Ascending aorta (tissue), 2 donors: ENCODE data around the gene PLXNA1. TPM values are rescaled to one million over a fixed set of nuclear protein-coding genes. Genes with fewer than 3 reads are reported as not detected.

Experiments used
- DNase-seq, 2 donors: peaks; one replicate each; pipeline ENCODE4 v3.0.0-alpha.2; 2019; ENCODE audit warnings: low spot score in 2 of 2
- H3K27ac ChIP-seq, 2 donors: fragments of 200-600 bp; sonication (generic); one replicate each; pipeline ENCODE4 v1.5.1; 2016 to 2017; ENCODE audit warnings: mild to moderate bottlenecking in 1 of 2
- H3K27me3 ChIP-seq: fragments of 200-600 bp; sonication (generic); one replicate; pipeline ENCODE4 v1.5.1; 2017
- H3K36me3 ChIP-seq, 2 donors: fragments of 200-600 bp; sonication (generic); one replicate each; pipeline ENCODE4 v1.5.1; 2016
- H3K4me1 ChIP-seq, 2 donors: fragments of 200-600 bp; sonication (generic); one replicate each; pipeline ENCODE4 v1.5.1; 2016 to 2017; ENCODE audit warnings: mild to moderate bottlenecking in 1 of 2
- H3K4me3 ChIP-seq, 2 donors: fragments of 200-600 bp; sonication (generic); one replicate each; pipeline ENCODE4 v1.5.1; 2016 to 2017; ENCODE audit warnings: mild to moderate bottlenecking in 1 of 2
- H3K9me3 ChIP-seq, 2 donors: fragments of 200-600 bp; sonication (generic); one replicate each; pipeline ENCODE4 v1.5.1; 2016
- intact Hi-C: fragments of 100-400 bp; cut with DNase I; formaldehyde crosslinking; loops from one replicate; pipeline ENCODE4 v1.15.1; 2023
- total RNA-seq: library from RNA; depleted of rRNA; stranded (reverse); fragments of >200 nt; gene quantifications from one replicate; pipeline ENCODE4 v1.1.0, GENCODE V29; 2016
- TF ChIP-seq, protein P1 (sequence below), 3 experiments: fragments of 200-600 bp in 2 of 3; fragments of 450-650 bp in 1 of 3; sonication (generic) in 2 of 3; IDR thresholded peaks; one replicate each; pipeline ENCODE4 v1.5.1; 2016 to 2019; ENCODE audit warnings: antibody characterized with exemption in 3 of 3, mild to moderate bottlenecking in 1 of 3, moderate library complexity in 1 of 3

The PLXNA1 gene
- total RNA-seq, 1 donor from 2014 or later = 79.8 TPM

GRCh38 chr3:126965526-126966080 lies 17.3 kb upstream of the PLXNA1 start:
- no peak for DNase-seq
- Histone ChIP-seq H3K27me3 (no peaks in the 10 kb centered on the region), H3K4me3 (no peak overlapping the region), H3K36me3 (no peaks in the 10 kb centered on the region), H3K9me3 (no peaks in the 10 kb centered on the region), H3K27ac (no peak overlapping the region), H3K4me1 (peaks cover 4 to 19% of the 10 kb centered on the region in 2 donors)
- TF ChIP-seq, protein P1, sequence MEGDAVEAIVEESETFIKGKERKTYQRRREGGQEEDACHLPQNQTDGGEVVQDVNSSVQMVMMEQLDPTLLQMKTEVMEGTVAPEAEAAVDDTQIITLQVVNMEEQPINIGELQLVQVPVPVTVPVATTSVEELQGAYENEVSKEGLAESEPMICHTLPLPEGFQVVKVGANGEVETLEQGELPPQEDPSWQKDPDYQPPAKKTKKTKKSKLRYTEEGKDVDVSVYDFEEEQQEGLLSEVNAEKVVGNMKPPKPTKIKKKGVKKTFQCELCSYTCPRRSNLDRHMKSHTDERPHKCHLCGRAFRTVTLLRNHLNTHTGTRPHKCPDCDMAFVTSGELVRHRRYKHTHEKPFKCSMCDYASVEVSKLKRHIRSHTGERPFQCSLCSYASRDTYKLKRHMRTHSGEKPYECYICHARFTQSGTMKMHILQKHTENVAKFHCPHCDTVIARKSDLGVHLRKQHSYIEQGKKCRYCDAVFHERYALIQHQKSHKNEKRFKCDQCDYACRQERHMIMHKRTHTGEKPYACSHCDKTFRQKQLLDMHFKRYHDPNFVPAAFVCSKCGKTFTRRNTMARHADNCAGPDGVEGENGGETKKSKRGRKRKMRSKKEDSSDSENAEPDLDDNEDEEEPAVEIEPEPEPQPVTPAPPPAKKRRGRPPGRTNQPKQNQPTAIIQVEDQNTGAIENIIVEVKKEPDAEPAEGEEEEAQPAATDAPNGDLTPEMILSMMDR (IDR thresholded peaks at IDR 0.05) = no peak
- intact Hi-C loops = no loop called here

GRCh38 chr3:126967386-126967785 lies 15.5 kb upstream of the PLXNA1 start:
- Histone ChIP-seq H3K4me3 (no peak overlapping the region), H3K9me3 (no peaks in the 10 kb centered on the region), H3K27ac (no peak overlapping the region), H3K27me3 (no peaks in the 10 kb centered on the region), H3K4me1 (peaks cover 0 to 3% of the 10 kb centered on the region in 2 donors), H3K36me3 (no peaks in the 10 kb centered on the region)
- no peak for DNase-seq
- intact Hi-C loops = no loop called here
- TF ChIP-seq, protein P1 (IDR thresholded peaks at IDR 0.05) = no peak

DNA sequence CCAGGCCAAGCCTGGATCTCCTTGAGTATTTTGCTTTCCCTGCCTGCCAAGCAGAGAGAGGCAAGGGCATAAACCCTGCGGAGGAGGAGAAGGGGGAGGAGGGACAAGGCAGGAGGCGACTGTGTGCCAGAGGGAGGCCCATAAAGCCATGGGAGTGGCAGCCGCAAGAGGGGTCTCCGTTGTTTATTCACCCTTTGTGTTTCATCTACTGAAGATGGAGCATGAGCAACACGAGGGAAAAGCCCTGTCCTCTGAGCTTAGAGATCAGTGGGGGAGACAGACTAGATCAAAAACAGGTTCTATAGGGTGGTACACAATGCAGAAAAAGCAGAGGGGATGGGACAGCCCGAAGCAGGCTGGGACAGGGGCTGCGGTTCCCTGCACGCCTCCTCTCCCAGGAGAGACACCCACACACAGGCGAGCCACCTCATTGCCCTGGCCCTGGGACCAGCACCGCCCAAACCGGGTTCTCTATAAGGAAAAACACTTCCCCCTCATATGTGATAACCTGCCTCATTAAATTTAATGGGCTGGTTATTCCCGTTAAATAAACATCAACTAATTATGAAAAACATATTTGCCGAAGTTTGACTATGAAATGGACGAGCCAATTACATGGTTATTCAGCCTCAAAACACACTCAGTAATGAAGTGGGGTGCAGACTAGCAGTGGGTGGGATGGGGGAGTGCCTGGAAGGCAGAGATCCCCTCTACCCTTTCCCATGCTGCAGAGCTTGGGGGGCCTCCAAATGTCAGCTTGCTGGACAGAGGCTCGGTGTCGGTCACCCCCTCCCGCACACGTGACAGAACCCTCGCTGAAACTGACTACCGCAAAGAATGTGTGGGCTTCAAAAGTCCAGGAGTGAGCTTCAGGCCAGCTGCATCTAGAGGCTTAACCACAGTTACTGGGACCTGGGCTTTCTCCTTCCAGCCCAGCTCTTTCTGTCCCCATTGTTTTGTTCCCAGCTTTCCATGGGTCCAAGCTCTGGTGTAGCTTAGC lies 14.2 kb upstream of the PLXNA1 start:
- Histone ChIP-seq H3K9me3 (no peaks in the 10 kb centered on the region), H3K4me3 (no peak overlapping the region), H3K27me3 (no peaks in the 10 kb centered on the region), H3K36me3 (no peaks in the 10 kb centered on the region), H3K27ac (no peak overlapping the region), H3K4me1 (peaks cover 0 to 2% of the 10 kb centered on the region in 2 donors)
- DNase-seq = no peak
- intact Hi-C loops = no loop called here
- TF ChIP-seq, protein P1 (IDR thresholded peaks at IDR 0.05) = no peak

- H3K36me3 ChIP-seq = no peaks in the 10 kb centered on the region
- peaks cover 0 to 2% of the 10 kb centered on the region in 2 donors for H3K4me1 ChIP-seq
- TF ChIP-seq, protein P1 (IDR thresholded peaks at IDR 0.05) = no peak
- no peak overlapping the region for H3K27ac ChIP-seq
- H3K4me3 ChIP-seq = no peak overlapping the region
- DNase-seq = no peak
- intact Hi-C loops = no loop called here
- no peaks in the 10 kb centered on the region for H3K27me3 ChIP-seq
- peaks cover 0 to 2% of the 10 kb centered on the region in 2 donors for H3K9me3 ChIP-seq
Measured at GRCh38 chr3:126969586-126969985, 13.3 kb upstream of the PLXNA1 start.

DNA sequence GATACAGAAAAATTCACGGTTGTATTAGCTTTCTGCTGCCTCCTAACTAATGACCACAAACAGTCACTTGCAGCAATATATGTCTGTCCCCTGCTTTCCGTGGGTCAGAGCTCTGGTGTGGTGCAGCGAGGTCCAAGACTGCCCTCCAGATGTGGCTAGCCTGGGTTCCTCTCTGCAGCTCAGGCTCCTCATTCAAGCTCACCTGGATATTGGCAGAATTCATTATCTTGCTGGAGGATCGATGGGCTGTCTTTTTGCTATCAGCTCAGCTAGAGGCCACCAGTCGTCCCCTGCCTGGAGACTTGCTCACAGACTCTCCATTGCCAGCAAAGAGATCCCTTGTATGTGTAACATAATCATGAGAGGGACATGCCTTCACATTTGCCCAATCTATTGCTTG lies 12.8 kb upstream of the PLXNA1 start:
- Histone ChIP-seq H3K9me3 (peaks cover 0 to 7% of the 10 kb centered on the region in 2 donors), H3K27me3 (no peaks in the 10 kb centered on the region), H3K36me3 (no peaks in the 10 kb centered on the region), H3K4me1 (peaks cover 0 to 2% of the 10 kb centered on the region in 2 donors), H3K4me3 (no peak overlapping the region), H3K27ac (no peak overlapping the region)
- TF ChIP-seq, protein P1 (IDR thresholded peaks at IDR 0.05) = no peak
- no peak for DNase-seq
- intact Hi-C loops = no loop called here
